CD4-positive, alpha-beta T cell treated with Interleukin-6 at 100 ng/mL for 8 hours (primary cell): Measurements from ENCODE around the gene CDH13.

Experiments
- DNase-seq: peaks from one replicate; pipeline ENCODE4 v3.0.0-alpha.2; 2020; ENCODE audit warnings: mixed read lengths, low spot score

The CDH13 gene

GRCh38 chr16:83439412-83439811, 812.6 kb downstream of the CDH13 start:
- DNase-seq = no peak

GRCh38 chr16:83441517-83441916, 814.7 kb downstream of the CDH13 start:
- DNase-seq = no peak

GRCh38 chr16:83443972-83444371, 817.2 kb downstream of the CDH13 start:
- DNase-seq = no peak

GRCh38 chr16:83447560-83447959, 820.8 kb downstream of the CDH13 start:
- no peak for DNase-seq

GRCh38 chr16:83449861-83450260, 823.1 kb downstream of the CDH13 start:
- DNase-seq = no peak

- no peak for DNase-seq
Measured at GRCh38 chr16:83453977-83454376, 827.2 kb downstream of the CDH13 start.

GRCh38 chr16:83455716-83456115, 828.9 kb downstream of the CDH13 start:
- no peak for DNase-seq

- no peak for DNase-seq
Measured at GRCh38 chr16:83456934-83457333, 830.2 kb downstream of the CDH13 start.

GRCh38 chr16:83458612-83459011, 831.8 kb downstream of the CDH13 start:
- no peak for DNase-seq

- no peak for DNase-seq
Measured at GRCh38 chr16:83464991-83465390, 838.2 kb downstream of the CDH13 start.

GRCh38 chr16:83470416-83470815, 843.6 kb downstream of the CDH13 start:
- DNase-seq = no peak

GRCh38 chr16:83472776-83473501, 846.2 kb downstream of the CDH13 start:
- no peak for DNase-seq

GRCh38 chr16:83473926-83474650, 847.3 kb downstream of the CDH13 start:
- DNase-seq = no peak

GRCh38 chr16:83475108-83475507, 848.3 kb downstream of the CDH13 start:
- DNase-seq = no peak

GRCh38 chr16:83481589-83481988, 854.8 kb downstream of the CDH13 start:
- no peak for DNase-seq

- no peak for DNase-seq
Measured at GRCh38 chr16:83482545-83483162, 855.9 kb downstream of the CDH13 start.

GRCh38 chr16:83490073-83490472, 863.3 kb downstream of the CDH13 start:
- no peak for DNase-seq

- DNase-seq = no peak
Measured at GRCh38 chr16:83494459-83494858, 867.7 kb downstream of the CDH13 start.

- DNase-seq = no peak
Measured at GRCh38 chr16:83501481-83501880, 874.7 kb downstream of the CDH13 start.

GRCh38 chr16:83508295-83508694, 881.5 kb downstream of the CDH13 start:
- no peak for DNase-seq

GRCh38 chr16:83509316-83509715, 882.5 kb downstream of the CDH13 start:
- no peak for DNase-seq

GRCh38 chr16:83510906-83511305, 884.1 kb downstream of the CDH13 start:
- no peak for DNase-seq
